Measurements from ENCODE around the gene ADCY3. TPM values are rescaled to one million over a fixed set of nuclear protein-coding genes. Genes with fewer than 3 reads are reported as not detected.
"Not testable (repeated sequence)": the region's sequence is repeated elsewhere in the genome, so short reads cannot be mapped to it uniquely, and the experiment has no call there.

ADCY3 gene
- polyA plus RNA-seq, 1 donor from 2014 or later = 28.8 TPM

- H3F3A ChIP-seq (ENCODE audit: insufficient read depth, low read length, poor library complexity, severe bottlenecking) = no peaks in the 10 kb centered on the region
- no peaks in the 10 kb centered on the region for H3K9me2 ChIP-seq (ENCODE audit: insufficient read depth, low read length)
- H3K4me3 ChIP-seq (ENCODE audit: low read length) = no peak overlapping the region
- no peaks in the 10 kb centered on the region for H3K27me3 ChIP-seq (ENCODE audit: insufficient read depth, low read depth, low read length)
- no peaks in the 10 kb centered on the region for H4K20me1 ChIP-seq (ENCODE audit: insufficient read depth)
- H3K9me3 ChIP-seq (ENCODE audit: low read length) = no peaks in the 10 kb centered on the region
- no peak overlapping the region for H3K9ac ChIP-seq (ENCODE audit: low read length)
- H3K4me2 ChIP-seq (ENCODE audit: low read length) = no peak overlapping the region
- H3K36me3 ChIP-seq (ENCODE audit: insufficient read depth, low read length) = no peaks in the 10 kb centered on the region
- H3K27ac ChIP-seq (ENCODE audit: low read length) = no peak overlapping the region
- H3K79me2 ChIP-seq (replicated peaks; ENCODE audit: insufficient read depth, low read length) = peaks cover 18% of the 10 kb centered on the region
- TF ChIP-seq SMC3 (conservative IDR thresholded peaks at IDR 0.05; ENCODE audit: poor library complexity) (no peak), POLR2AphosphoS5 (IDR thresholded peaks at IDR 0.05) (no peak)
- H2AFZ ChIP-seq (ENCODE audit: low read depth, low read length) = no peak overlapping the region
Measured at GRCh38 chr2:24809316-24810007, 110.6 kb downstream of the ADCY3 start.

DNA sequence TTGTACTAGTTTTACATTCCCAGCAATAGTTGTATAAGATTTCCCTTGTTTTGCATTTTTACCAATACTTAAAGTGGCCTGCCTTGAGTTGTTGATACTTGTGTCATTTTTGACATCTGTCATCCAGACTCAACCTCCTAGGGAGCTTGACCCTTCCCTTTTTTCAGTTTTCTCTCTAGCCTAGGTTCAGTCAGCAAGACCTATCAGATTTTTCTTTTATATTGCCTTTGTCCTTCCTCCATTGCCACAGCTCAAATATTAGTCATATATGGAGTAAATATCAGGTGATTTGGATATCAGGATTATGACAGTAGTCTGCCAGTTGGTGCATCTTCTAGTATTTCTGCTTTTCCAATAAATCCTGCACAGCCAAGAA, 113.4 kb downstream of the ADCY3 start:
- Histone ChIP-seq H3F3A (ENCODE audit: insufficient read depth, low read length, poor library complexity, severe bottlenecking) (no peaks in the 10 kb centered on the region), H3K27me3 (ENCODE audit: insufficient read depth, low read depth, low read length) (no peaks in the 10 kb centered on the region), H3K9ac (ENCODE audit: low read length) (no peak overlapping the region), H3K9me2 (ENCODE audit: insufficient read depth, low read length) (no peaks in the 10 kb centered on the region), H3K4me3 (ENCODE audit: low read length) (no peak overlapping the region), H3K36me3 (ENCODE audit: insufficient read depth, low read length) (no peaks in the 10 kb centered on the region), H4K20me1 (ENCODE audit: insufficient read depth) (no peaks in the 10 kb centered on the region), H3K4me2 (ENCODE audit: low read length) (no peak overlapping the region), H3K27ac (ENCODE audit: low read length) (no peak overlapping the region), H3K9me3 (ENCODE audit: low read length) (no peaks in the 10 kb centered on the region), H2AFZ (ENCODE audit: low read depth, low read length) (no peak overlapping the region), H3K79me2 (replicated peaks; ENCODE audit: insufficient read depth, low read length) (peaks cover 8% of the 10 kb centered on the region)
- TF ChIP-seq EP300 (conservative IDR thresholded peaks at IDR 0.05; ENCODE audit: poor library complexity, severe bottlenecking) = no peak
- no peak for TF ChIP-seq SMC3 (conservative IDR thresholded peaks at IDR 0.05; ENCODE audit: poor library complexity)
- TF ChIP-seq, protein P1, sequence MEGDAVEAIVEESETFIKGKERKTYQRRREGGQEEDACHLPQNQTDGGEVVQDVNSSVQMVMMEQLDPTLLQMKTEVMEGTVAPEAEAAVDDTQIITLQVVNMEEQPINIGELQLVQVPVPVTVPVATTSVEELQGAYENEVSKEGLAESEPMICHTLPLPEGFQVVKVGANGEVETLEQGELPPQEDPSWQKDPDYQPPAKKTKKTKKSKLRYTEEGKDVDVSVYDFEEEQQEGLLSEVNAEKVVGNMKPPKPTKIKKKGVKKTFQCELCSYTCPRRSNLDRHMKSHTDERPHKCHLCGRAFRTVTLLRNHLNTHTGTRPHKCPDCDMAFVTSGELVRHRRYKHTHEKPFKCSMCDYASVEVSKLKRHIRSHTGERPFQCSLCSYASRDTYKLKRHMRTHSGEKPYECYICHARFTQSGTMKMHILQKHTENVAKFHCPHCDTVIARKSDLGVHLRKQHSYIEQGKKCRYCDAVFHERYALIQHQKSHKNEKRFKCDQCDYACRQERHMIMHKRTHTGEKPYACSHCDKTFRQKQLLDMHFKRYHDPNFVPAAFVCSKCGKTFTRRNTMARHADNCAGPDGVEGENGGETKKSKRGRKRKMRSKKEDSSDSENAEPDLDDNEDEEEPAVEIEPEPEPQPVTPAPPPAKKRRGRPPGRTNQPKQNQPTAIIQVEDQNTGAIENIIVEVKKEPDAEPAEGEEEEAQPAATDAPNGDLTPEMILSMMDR (IDR thresholded peaks at IDR 0.05; ENCODE audit: poor library complexity, severe bottlenecking) = no peak
- TF ChIP-seq POLR2AphosphoS5 (IDR thresholded peaks at IDR 0.05) = no peak
- TF ChIP-seq, protein P2, sequence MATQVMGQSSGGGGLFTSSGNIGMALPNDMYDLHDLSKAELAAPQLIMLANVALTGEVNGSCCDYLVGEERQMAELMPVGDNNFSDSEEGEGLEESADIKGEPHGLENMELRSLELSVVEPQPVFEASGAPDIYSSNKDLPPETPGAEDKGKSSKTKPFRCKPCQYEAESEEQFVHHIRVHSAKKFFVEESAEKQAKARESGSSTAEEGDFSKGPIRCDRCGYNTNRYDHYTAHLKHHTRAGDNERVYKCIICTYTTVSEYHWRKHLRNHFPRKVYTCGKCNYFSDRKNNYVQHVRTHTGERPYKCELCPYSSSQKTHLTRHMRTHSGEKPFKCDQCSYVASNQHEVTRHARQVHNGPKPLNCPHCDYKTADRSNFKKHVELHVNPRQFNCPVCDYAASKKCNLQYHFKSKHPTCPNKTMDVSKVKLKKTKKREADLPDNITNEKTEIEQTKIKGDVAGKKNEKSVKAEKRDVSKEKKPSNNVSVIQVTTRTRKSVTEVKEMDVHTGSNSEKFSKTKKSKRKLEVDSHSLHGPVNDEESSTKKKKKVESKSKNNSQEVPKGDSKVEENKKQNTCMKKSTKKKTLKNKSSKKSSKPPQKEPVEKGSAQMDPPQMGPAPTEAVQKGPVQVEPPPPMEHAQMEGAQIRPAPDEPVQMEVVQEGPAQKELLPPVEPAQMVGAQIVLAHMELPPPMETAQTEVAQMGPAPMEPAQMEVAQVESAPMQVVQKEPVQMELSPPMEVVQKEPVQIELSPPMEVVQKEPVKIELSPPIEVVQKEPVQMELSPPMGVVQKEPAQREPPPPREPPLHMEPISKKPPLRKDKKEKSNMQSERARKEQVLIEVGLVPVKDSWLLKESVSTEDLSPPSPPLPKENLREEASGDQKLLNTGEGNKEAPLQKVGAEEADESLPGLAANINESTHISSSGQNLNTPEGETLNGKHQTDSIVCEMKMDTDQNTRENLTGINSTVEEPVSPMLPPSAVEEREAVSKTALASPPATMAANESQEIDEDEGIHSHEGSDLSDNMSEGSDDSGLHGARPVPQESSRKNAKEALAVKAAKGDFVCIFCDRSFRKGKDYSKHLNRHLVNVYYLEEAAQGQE (IDR thresholded peaks at IDR 0.05; ENCODE audit: borderline replicate concordance) = no peak

GRCh38 chr2:24805811-24806660, 114.0 kb downstream of the ADCY3 start:
- H3K9me3 ChIP-seq (ENCODE audit: low read length); H3K9me2 ChIP-seq (ENCODE audit: insufficient read depth, low read length); H4K20me1 ChIP-seq (ENCODE audit: insufficient read depth); H2AFZ ChIP-seq (ENCODE audit: low read depth, low read length); H3K9ac ChIP-seq (ENCODE audit: low read length); H3K79me2 ChIP-seq (replicated peaks; ENCODE audit: insufficient read depth, low read length); H3K36me3 ChIP-seq (ENCODE audit: insufficient read depth, low read length); H3F3A ChIP-seq (ENCODE audit: insufficient read depth, low read length, poor library complexity, severe bottlenecking); H3K27me3 ChIP-seq (ENCODE audit: insufficient read depth, low read depth, low read length); H3K4me2 ChIP-seq (ENCODE audit: low read length); H3K4me3 ChIP-seq (ENCODE audit: low read length); H3K27ac ChIP-seq (ENCODE audit: low read length): not testable (repeated sequence)

DNA sequence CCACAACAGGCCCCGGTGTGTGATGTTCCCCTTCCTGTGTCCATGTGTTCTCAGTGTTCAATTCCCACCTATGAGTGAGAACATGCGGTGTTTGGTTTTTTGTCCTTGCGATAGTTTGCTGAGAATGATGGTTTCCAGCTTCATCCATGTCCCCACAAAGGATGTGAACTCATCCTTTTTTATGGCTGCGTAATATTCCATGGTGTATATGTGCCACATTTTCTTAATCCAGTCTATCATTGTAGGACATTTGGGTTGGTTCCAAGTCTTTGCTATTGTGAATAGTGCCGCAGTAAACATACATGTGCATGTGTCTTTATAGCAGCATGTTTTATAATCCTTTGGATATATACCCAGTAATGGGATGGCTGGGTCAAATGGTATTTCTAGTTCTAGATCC, 119.5 kb downstream of the ADCY3 start:
- H3K79me2 ChIP-seq (replicated peaks; ENCODE audit: insufficient read depth, low read length) = peaks cover 11% of the 10 kb centered on the region
- H3K9me2 ChIP-seq (ENCODE audit: insufficient read depth, low read length); H3K4me2 ChIP-seq (ENCODE audit: low read length); H3K9me3 ChIP-seq (ENCODE audit: low read length); H3K4me3 ChIP-seq (ENCODE audit: low read length); H3K27me3 ChIP-seq (ENCODE audit: insufficient read depth, low read depth, low read length); H2AFZ ChIP-seq (ENCODE audit: low read depth, low read length); H3K9ac ChIP-seq (ENCODE audit: low read length); H3K27ac ChIP-seq (ENCODE audit: low read length); H3K36me3 ChIP-seq (ENCODE audit: insufficient read depth, low read length); H3F3A ChIP-seq (ENCODE audit: insufficient read depth, low read length, poor library complexity, severe bottlenecking); H4K20me1 ChIP-seq (ENCODE audit: insufficient read depth): not testable (repeated sequence)

All from neural cell (in vitro differentiated cells).